ENCODE measurements around the gene PRRG4. TPM values are rescaled to one million over a fixed set of nuclear protein-coding genes. Genes with fewer than 3 reads are reported as not detected.

PRRG4 gene
- total and polyA plus RNA-seq, 2 of the 13 experiments (the other 11 are each of a cell fraction or from before 2014, with no cell fraction given), result 0.24 to 0.95 TPM

GRCh38 chr11:32892355-32893092 lies 62.8 kb downstream of the PRRG4 start, which contains the start of gene QSER1 (continued):
- no peak for TF ChIP-seq ZNF276 (CRISPR knock-in tag; IDR thresholded peaks at IDR 0.05; ENCODE audit: low read depth)
- no peak for TF ChIP-seq ZNF17 (CRISPR knock-in tag; IDR thresholded peaks at IDR 0.05)
- no peak for TF ChIP-seq SATB2 (CRISPR knock-in tag; IDR thresholded peaks at IDR 0.05)
- TF ChIP-seq, protein P1, sequence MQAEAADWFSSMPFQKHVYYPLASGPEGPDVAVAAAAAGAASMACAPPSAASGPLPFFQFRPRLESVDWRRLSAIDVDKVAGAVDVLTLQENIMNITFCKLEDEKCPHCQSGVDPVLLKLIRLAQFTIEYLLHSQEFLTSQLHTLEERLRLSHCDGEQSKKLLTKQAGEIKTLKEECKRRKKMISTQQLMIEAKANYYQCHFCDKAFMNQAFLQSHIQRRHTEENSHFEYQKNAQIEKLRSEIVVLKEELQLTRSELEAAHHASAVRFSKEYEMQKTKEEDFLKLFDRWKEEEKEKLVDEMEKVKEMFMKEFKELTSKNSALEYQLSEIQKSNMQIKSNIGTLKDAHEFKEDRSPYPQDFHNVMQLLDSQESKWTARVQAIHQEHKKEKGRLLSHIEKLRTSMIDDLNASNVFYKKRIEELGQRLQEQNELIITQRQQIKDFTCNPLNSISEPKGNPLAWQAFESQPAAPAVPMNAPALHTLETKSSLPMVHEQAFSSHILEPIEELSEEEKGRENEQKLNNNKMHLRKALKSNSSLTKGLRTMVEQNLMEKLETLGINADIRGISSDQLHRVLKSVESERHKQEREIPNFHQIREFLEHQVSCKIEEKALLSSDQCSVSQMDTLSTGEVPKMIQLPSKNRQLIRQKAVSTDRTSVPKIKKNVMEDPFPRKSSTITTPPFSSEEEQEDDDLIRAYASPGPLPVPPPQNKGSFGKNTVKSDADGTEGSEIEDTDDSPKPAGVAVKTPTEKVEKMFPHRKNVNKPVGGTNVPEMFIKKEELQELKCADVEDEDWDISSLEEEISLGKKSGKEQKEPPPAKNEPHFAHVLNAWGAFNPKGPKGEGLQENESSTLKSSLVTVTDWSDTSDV (CRISPR knock-in tag; IDR thresholded peaks at IDR 0.05), result 0 out of 2 replicates have a peak, but pooled peaks have one; percentile 72
- TF ChIP-seq NFIC (IDR thresholded peaks at IDR 0.05; ENCODE audit: low read length), result no peak
- peak; percentile 38; the same call in 1 of the 2 replicates for TF ChIP-seq ZNF451 (CRISPR knock-in tag; IDR thresholded peaks at IDR 0.05)
- no peak for TF ChIP-seq IRX3 (CRISPR knock-in tag; IDR thresholded peaks at IDR 0.05; ENCODE audit: borderline replicate concordance, low read depth)
- TF ChIP-seq HNRNPLL (IDR thresholded peaks at IDR 0.05; ENCODE audit: low read depth, low read length, poor library complexity, severe bottlenecking), result peak; percentile 55
- TF ChIP-seq ZNF441 (CRISPR knock-in tag; IDR thresholded peaks at IDR 0.05; ENCODE audit: borderline replicate concordance), result peak; percentile 32; the same call in 1 of the 2 replicates
- no peak for TF ChIP-seq ZNF567 (CRISPR knock-in tag; IDR thresholded peaks at IDR 0.05; ENCODE audit: borderline replicate concordance)
- 0 out of 2 replicates have a peak, but pooled peaks have one; percentile 26 for TF ChIP-seq ARNTL (CRISPR knock-in tag; IDR thresholded peaks at IDR 0.05)
- TF ChIP-seq CENPX (CRISPR knock-in tag; IDR thresholded peaks at IDR 0.05), result no peak
- no peak for TF ChIP-seq PRPF4 (IDR thresholded peaks at IDR 0.05; ENCODE audit: low read depth, low read length, poor library complexity, severe bottlenecking)
- TF ChIP-seq ZNF749 (CRISPR knock-in tag; IDR thresholded peaks at IDR 0.05; ENCODE audit: borderline replicate concordance), result no peak
- peak; percentile 72 for TF ChIP-seq POGK (CRISPR knock-in tag; conservative IDR thresholded peaks at IDR 0.05)
- peak; percentile 69 for TF ChIP-seq SAP130 (CRISPR knock-in tag; IDR thresholded peaks at IDR 0.05; ENCODE audit: low read depth)
- TF ChIP-seq SNAPC2 (CRISPR knock-in tag; IDR thresholded peaks at IDR 0.05), result no peak
- TF ChIP-seq MYC (CRISPR knock-in tag; IDR thresholded peaks at IDR 0.05; ENCODE audit: borderline replicate concordance), result 0 out of 2 replicates have a peak, but pooled peaks have one; percentile 66
- TF ChIP-seq HDAC6 (IDR thresholded peaks at IDR 0.05; ENCODE audit: low read depth, low read length), result no peak
